Dermis microvascular lymphatic vessel endothelial cell (primary cell): ENCODE measurements around the gene DENND5B. TPM values are rescaled to one million over a fixed set of nuclear protein-coding genes. Genes with fewer than 3 reads are reported as not detected.
A peak's percentile ranks its signal among the peaks of the same experiment; 100 is the strongest.

Experiments used
- DNase-seq, 2 donors: peaks; one replicate each; pipeline versions ENCODE4 v3.0.0 to v3.0.0-alpha.2; 2010; ENCODE audit warnings: low read depth in 2 of 2
- total RNA-seq: library from RNA; depleted of rRNA; stranded (reverse); fragments of >200 nt; gene quantifications from 2 replicates; pipeline ENCODE4 v1.2.1, GENCODE V29; 2014

DENND5B gene
- total RNA-seq, 1 donor from 2014 or later: 5.9 TPM

- no peak for DNase-seq
These were observed 116.2 kb downstream of the DENND5B start for GRCh38 chr12:31474751-31475150.

- no peak for DNase-seq
These were observed 119.1 kb downstream of the DENND5B start for GRCh38 chr12:31471823-31472222.

GRCh38 chr12:31471051-31471450 is 119.9 kb downstream of the DENND5B start:
- DNase-seq: no peak

GRCh38 chr12:31470459-31470858 is 120.5 kb downstream of the DENND5B start:
- DNase-seq: no peak

- no peak for DNase-seq
These were observed 124.2 kb downstream of the DENND5B start for GRCh38 chr12:31466768-31467167.

- no peak for DNase-seq
These were observed 125.9 kb downstream of the DENND5B start for GRCh38 chr12:31465002-31465401.

- DNase-seq: no peak
These were observed 130.9 kb downstream of the DENND5B start for GRCh38 chr12:31460024-31460423.

GRCh38 chr12:31456562-31456961 is 134.4 kb downstream of the DENND5B start:
- DNase-seq: no peak

GRCh38 chr12:31444736-31445135 is 146.2 kb downstream of the DENND5B start:
- no peak for DNase-seq

- DNase-seq: no peak
These were observed 150.3 kb downstream of the DENND5B start for GRCh38 chr12:31440586-31440985.

GRCh38 chr12:31440134-31440533 is 150.8 kb downstream of the DENND5B start:
- DNase-seq: no peak

GRCh38 chr12:31431721-31432240 is 159.2 kb downstream of the DENND5B start:
- no peak for DNase-seq

- DNase-seq: no peak
These were observed 167.5 kb downstream of the DENND5B start for GRCh38 chr12:31423405-31423804.

- DNase-seq: no peak
These were observed 178.6 kb downstream of the DENND5B start for GRCh38 chr12:31412292-31412801.

GRCh38 chr12:31408763-31409162 is 182.2 kb downstream of the DENND5B start:
- no peak for DNase-seq

GRCh38 chr12:31407562-31407961 is 183.4 kb downstream of the DENND5B start:
- DNase-seq: no peak

GRCh38 chr12:31406345-31406744 is 184.6 kb downstream of the DENND5B start:
- no peak for DNase-seq

GRCh38 chr12:31405021-31405420 is 185.9 kb downstream of the DENND5B start:
- DNase-seq: no peak

- peak; percentile 86 to 91 for DNase-seq
These were observed 187.8 kb downstream of the DENND5B start for GRCh38 chr12:31403099-31403607.

GRCh38 chr12:31393004-31393550 is 197.9 kb downstream of the DENND5B start:
- DNase-seq: no peak

GRCh38 chr12:31390991-31391390 is 199.9 kb downstream of the DENND5B start:
- no peak for DNase-seq

GRCh38 chr12:31388713-31389112 is 202.2 kb downstream of the DENND5B start:
- DNase-seq: no peak

- no peak for DNase-seq
These were observed 203.5 kb downstream of the DENND5B start for GRCh38 chr12:31387466-31387865.
